Parathyroid adenoma (tissue), 2 donors: ENCODE measurements around the gene AGBL4.
"Not testable (repeated sequence)": the region's sequence is repeated elsewhere in the genome, so short reads cannot be mapped to it uniquely, and the experiment has no call there.

ENCODE experiments used
- H2AFZ ChIP-seq: fragments of 300-600 bp; sonication (generic); one replicate; pipeline ENCODE4 v1.7.0; 2017; ENCODE audit warnings: antibody characterized with exemption, mild to moderate bottlenecking
- H3K27ac ChIP-seq: fragments of 300-600 bp; sonication (generic); one replicate; pipeline ENCODE4 v1.7.0; 2017
- H3K27me3 ChIP-seq: fragments of 300-600 bp; sonication (generic); one replicate; pipeline ENCODE4 v1.7.0; 2017; ENCODE audit warnings: low read length; ENCODE audit not compliant: control insufficient read depth, insufficient read depth
- H3K36me3 ChIP-seq: fragments of 300-600 bp; sonication (generic); one replicate; pipeline ENCODE4 v1.7.0; 2017; ENCODE audit warnings: low read length; ENCODE audit not compliant: control insufficient read depth, insufficient read depth
- H3K4me1 ChIP-seq: fragments of 300-600 bp; sonication (generic); one replicate; pipeline ENCODE4 v1.7.0; 2017; ENCODE audit warnings: control low read depth
- H3K4me2 ChIP-seq: fragments of 300-600 bp; sonication (generic); one replicate; pipeline ENCODE4 v1.7.0; 2017; ENCODE audit warnings: low read length
- H3K4me3 ChIP-seq: fragments of 300-600 bp; sonication (generic); one replicate; pipeline ENCODE4 v1.7.0; 2017; ENCODE audit warnings: low read depth, low read length
- H3K79me2 ChIP-seq: fragments of 300-600 bp; sonication (generic); one replicate; pipeline ENCODE4 v1.7.0; 2017; ENCODE audit warnings: control low read depth
- H3K9ac ChIP-seq: fragments of 300-600 bp; sonication (generic); one replicate; pipeline ENCODE4 v1.7.0; 2017; ENCODE audit warnings: mild to moderate bottlenecking
- H3K9me3 ChIP-seq: fragments of 300-600 bp; sonication (generic); one replicate; pipeline ENCODE4 v1.7.0; 2017; ENCODE audit warnings: low read length; ENCODE audit not compliant: control insufficient read depth
- TF ChIP-seq, protein P1 (sequence below): fragments of 300-600 bp; sonication (generic); IDR thresholded peaks from one replicate; pipeline ENCODE4 v1.7.0; 2017; ENCODE audit warnings: antibody characterized with exemption, mild to moderate bottlenecking
- donor health status: primary hyperparathyroidism.

Gene AGBL4

DNA sequence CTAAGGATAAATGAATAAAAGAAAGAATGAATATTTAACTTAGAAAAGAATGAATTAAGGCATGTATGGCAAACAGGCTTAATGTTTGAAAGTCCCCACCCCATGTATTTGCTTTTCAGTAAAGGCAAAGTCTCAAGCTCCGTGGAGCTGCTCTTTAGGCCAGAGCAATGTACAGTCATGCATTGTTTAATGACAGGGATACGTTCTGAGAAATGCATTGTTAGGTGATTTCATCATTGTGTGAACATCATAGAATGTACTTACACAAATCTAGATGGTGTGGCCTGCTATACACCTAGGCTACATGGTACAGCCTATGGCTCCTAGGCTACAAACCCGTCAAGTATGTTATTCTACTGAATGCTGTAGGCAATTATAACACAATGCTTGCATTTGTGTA is 1500.2 kb downstream of the AGBL4 start:
- H3K4me2 ChIP-seq, result no peak overlapping the region
- no peaks in the 10 kb centered on the region for H3K4me1 ChIP-seq
- H3K9me3 ChIP-seq, result no peaks in the 10 kb centered on the region
- H2AFZ ChIP-seq, result no peak overlapping the region
- H3K9ac ChIP-seq, result no peak overlapping the region
- H3K4me3 ChIP-seq, result no peak overlapping the region
- no peaks in the 10 kb centered on the region for H3K79me2 ChIP-seq
- no peaks in the 10 kb centered on the region for H3K27me3 ChIP-seq
- TF ChIP-seq, protein P1, sequence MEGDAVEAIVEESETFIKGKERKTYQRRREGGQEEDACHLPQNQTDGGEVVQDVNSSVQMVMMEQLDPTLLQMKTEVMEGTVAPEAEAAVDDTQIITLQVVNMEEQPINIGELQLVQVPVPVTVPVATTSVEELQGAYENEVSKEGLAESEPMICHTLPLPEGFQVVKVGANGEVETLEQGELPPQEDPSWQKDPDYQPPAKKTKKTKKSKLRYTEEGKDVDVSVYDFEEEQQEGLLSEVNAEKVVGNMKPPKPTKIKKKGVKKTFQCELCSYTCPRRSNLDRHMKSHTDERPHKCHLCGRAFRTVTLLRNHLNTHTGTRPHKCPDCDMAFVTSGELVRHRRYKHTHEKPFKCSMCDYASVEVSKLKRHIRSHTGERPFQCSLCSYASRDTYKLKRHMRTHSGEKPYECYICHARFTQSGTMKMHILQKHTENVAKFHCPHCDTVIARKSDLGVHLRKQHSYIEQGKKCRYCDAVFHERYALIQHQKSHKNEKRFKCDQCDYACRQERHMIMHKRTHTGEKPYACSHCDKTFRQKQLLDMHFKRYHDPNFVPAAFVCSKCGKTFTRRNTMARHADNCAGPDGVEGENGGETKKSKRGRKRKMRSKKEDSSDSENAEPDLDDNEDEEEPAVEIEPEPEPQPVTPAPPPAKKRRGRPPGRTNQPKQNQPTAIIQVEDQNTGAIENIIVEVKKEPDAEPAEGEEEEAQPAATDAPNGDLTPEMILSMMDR, result no peak
- H3K27ac ChIP-seq, result no peak overlapping the region
- H3K36me3 ChIP-seq, result no peaks in the 10 kb centered on the region

DNA sequence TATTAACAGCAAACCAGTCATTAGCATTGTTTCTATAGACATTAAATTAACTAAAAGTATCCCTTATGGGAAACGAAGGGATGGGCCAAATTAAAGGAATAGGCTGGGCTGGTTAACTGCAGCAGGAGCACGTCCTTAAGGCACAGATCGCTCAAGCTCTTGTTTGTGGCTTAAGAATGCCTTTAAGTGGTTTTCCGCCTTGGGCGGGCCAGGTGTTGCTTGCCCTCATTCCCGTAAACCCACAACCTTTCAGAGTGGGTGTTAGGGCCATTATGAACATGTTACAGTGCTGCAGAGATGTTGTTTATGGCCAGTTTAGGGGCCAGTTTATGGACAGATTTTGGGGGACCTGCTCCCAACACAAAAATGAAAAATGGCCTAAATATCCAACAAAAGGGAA is 1503.9 kb downstream of the AGBL4 start:
- not testable (repeated sequence) for H3K4me2 ChIP-seq, H3K27me3 ChIP-seq, H3K9me3 ChIP-seq, H3K4me1 ChIP-seq, H3K36me3 ChIP-seq, H3K4me3 ChIP-seq, H3K79me2 ChIP-seq, H3K9ac ChIP-seq, H3K27ac ChIP-seq, H2AFZ ChIP-seq

DNA sequence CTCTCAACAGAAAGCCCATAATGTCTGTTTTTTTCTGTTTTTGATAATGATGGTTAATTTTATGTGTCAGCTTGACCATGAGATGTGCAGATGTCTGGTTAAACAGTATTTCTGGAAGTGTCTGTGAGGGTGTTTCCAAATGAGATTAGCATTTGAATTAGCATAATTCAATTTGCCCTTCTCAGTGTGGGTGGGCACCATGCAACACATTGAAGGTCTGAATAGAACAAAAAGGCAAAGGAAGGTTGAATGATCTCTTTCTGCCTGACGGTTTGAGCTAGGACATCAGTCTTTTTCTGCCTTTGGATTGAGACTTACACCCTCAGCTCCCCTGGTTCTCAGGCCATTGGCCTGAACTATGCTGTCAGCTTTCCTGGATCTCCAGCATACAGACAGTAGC is 1516.9 kb downstream of the AGBL4 start:
- Histone ChIP-seq H3K4me3 (no peak overlapping the region), H2AFZ (no peak overlapping the region), H3K9ac (no peak overlapping the region), H3K4me2 (no peak overlapping the region), H3K4me1 (no peaks in the 10 kb centered on the region), H3K27ac (no peak overlapping the region), H3K27me3 (no peaks in the 10 kb centered on the region), H3K36me3 (no peaks in the 10 kb centered on the region), H3K9me3 (no peaks in the 10 kb centered on the region), H3K79me2 (no peaks in the 10 kb centered on the region)
- TF ChIP-seq, protein P1, result no peak

- Histone ChIP-seq H2AFZ (no peak overlapping the region), H3K79me2 (no peaks in the 10 kb centered on the region), H3K9ac (no peak overlapping the region), H3K9me3 (no peaks in the 10 kb centered on the region), H3K27ac (no peak overlapping the region), H3K27me3 (no peaks in the 10 kb centered on the region), H3K4me2 (no peak overlapping the region), H3K4me1 (no peaks in the 10 kb centered on the region), H3K36me3 (no peaks in the 10 kb centered on the region), H3K4me3 (no peak overlapping the region)
- TF ChIP-seq, protein P1, result no peak
Measured at GRCh38 chr1:48500541-48501450, 1523.0 kb downstream of the AGBL4 start.

- no peaks in the 10 kb centered on the region for H3K79me2 ChIP-seq
- H3K36me3 ChIP-seq, result no peaks in the 10 kb centered on the region
- H3K27ac ChIP-seq, result no peak overlapping the region
- H3K4me1 ChIP-seq, result peaks cover 3% of the 10 kb centered on the region
- TF ChIP-seq, protein P1, result no peak
- no peaks in the 10 kb centered on the region for H3K9me3 ChIP-seq
- no peaks in the 10 kb centered on the region for H3K27me3 ChIP-seq
- H3K4me2 ChIP-seq, result no peak overlapping the region
- H3K4me3 ChIP-seq, result no peak overlapping the region
- no peak overlapping the region for H3K9ac ChIP-seq
- H2AFZ ChIP-seq, result no peak overlapping the region
Measured at GRCh38 chr1:48499211-48499735, 1524.5 kb downstream of the AGBL4 start.
